ENCODE results near the gene GIMAP4.
"Not testable (repeated sequence)": the region's sequence is repeated elsewhere in the genome, so short reads cannot be mapped to it uniquely, and the experiment has no call there.

GIMAP4 gene

GRCh38 chr7:150567169-150567568 is at the start of gene GIMAP4:
Gene GIMAP4, plus strand, starts transcription at chr7:150567390. Its CDS starts 2,512 bp downstream, at chr7:150569902.
- intact Hi-C loops (cut with micrococcal nuclease), result loop anchor here (5.0 kb wide), 1 partner anchor 50 kb away; no protein-coding TSS in a partner anchor
- H3K27ac Mint-ChIP-seq, result peak within 1 kb of the TSS; percentile 87
- H3K27me3 Mint-ChIP-seq, result no peaks in the 10 kb centered on the region
- peak within 1 kb of the TSS; percentile 81 for H3K4me3 Mint-ChIP-seq
- peaks cover 1% of the 10 kb centered on the region for H3K9me3 Mint-ChIP-seq
- peaks cover 14% of the 10 kb centered on the region for H3K36me3 Mint-ChIP-seq (ENCODE audit: low read depth)
- peaks cover 40% of the 10 kb centered on the region for H3K4me1 Mint-ChIP-seq (ENCODE audit: low read depth)

DNA sequence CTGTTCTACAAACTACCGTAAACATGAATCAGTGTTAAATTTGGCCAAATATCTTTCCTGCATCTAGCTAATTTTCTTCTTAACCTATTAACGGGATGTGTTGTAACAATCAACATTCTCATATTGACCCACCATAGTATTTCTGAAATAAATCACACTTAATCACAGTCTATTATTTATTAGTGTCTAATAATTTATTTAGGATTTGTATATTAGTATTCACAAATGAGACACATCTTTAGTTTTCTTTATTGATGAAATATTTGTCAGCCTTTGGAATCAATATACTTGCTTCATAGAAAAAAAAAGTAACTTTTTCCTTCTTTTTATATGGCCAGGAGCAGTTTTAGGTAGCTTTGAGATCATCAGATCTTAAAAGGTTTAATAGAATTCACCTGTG is 47.9 kb upstream of the GIMAP4 start:
- Mint-ChIP-seq H3K4me1 (ENCODE audit: low read depth) (peaks cover 39% of the 10 kb centered on the region), H3K27me3 (no peaks in the 10 kb centered on the region), H3K36me3 (ENCODE audit: low read depth) (peaks cover 36% of the 10 kb centered on the region), H3K27ac (no peak overlapping the region), H3K9me3 (peaks cover 12% of the 10 kb centered on the region), H3K4me3 (no peak overlapping the region)
- intact Hi-C loops (cut with micrococcal nuclease), result loop anchor here (5.0 to 10.0 kb wide), 2 partner anchors 48 to 65 kb away; partner anchors contain the start of genes GIMAP4 and GIMAP8

DNA sequence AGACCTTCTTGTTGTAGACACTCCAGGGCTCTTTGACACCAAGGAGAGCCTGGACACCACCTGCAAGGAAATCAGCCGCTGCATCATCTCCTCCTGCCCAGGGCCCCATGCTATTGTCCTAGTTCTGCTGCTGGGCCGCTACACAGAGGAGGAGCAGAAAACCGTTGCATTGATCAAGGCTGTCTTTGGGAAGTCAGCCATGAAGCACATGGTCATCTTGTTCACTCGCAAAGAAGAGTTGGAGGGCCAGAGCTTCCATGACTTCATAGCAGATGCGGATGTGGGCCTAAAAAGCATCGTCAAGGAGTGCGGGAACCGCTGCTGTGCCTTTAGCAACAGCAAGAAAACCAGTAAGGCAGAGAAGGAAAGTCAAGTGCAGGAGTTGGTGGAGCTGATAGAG is 47.0 kb upstream of the GIMAP4 start:
- H3K4me1 Mint-ChIP-seq (ENCODE audit: low read depth), result peaks cover 36% of the 10 kb centered on the region
- intact Hi-C loops (cut with micrococcal nuclease), result no loop called here
- no peak overlapping the region for H3K4me3 Mint-ChIP-seq
- peaks cover 12% of the 10 kb centered on the region for H3K9me3 Mint-ChIP-seq
- H3K27me3 Mint-ChIP-seq, result no peaks in the 10 kb centered on the region
- H3K36me3 Mint-ChIP-seq (ENCODE audit: low read depth), result peaks cover 29% of the 10 kb centered on the region
- no peak overlapping the region for H3K27ac Mint-ChIP-seq

GRCh38 chr7:150522931-150523330 is 44.3 kb upstream of the GIMAP4 start:
- H3K27ac Mint-ChIP-seq; intact Hi-C loops (cut with micrococcal nuclease); H3K27me3 Mint-ChIP-seq; H3K4me3 Mint-ChIP-seq: not testable (repeated sequence)
- Mint-ChIP-seq H3K4me1 (ENCODE audit: low read depth) (peaks cover 28% of the 10 kb centered on the region), H3K36me3 (ENCODE audit: low read depth) (peaks cover 29% of the 10 kb centered on the region), H3K9me3 (peaks cover 21% of the 10 kb centered on the region)

GRCh38 chr7:150524018-150524417 is 43.2 kb upstream of the GIMAP4 start:
- no peak overlapping the region for H3K4me3 Mint-ChIP-seq
- H3K27me3 Mint-ChIP-seq, result no peaks in the 10 kb centered on the region
- peaks cover 32% of the 10 kb centered on the region for H3K36me3 Mint-ChIP-seq (ENCODE audit: low read depth)
- peaks cover 20% of the 10 kb centered on the region for H3K4me1 Mint-ChIP-seq (ENCODE audit: low read depth)
- H3K27ac Mint-ChIP-seq, result no peak overlapping the region
- intact Hi-C loops (cut with micrococcal nuclease), result no loop called here
- H3K9me3 Mint-ChIP-seq, result peaks cover 32% of the 10 kb centered on the region

DNA sequence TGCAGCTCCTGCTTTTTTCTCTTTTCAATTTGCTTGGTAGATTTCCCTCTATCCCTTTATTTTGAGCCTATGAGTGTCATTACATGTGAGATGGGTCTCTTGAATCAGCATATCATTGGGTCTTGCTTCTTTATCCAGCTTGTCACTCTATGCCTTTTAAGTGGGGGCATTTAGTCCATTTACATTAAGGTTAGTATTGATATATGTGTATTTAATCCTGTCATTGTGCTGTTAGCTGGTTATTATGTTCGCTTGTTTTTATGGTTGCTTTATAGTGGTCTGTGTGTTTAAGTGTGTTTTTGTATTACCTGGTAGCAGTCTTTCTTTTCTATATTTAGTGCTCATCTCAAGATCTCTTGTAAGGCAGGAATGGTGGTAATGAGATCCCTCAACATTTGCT is 35.5 kb upstream of the GIMAP4 start:
- Mint-ChIP-seq H3K9me3 (peaks cover 67% of the 10 kb centered on the region), H3K4me3 (no peak overlapping the region), H3K36me3 (ENCODE audit: low read depth) (peaks cover 15% of the 10 kb centered on the region), H3K27me3 (no peaks in the 10 kb centered on the region), H3K27ac (no peak overlapping the region), H3K4me1 (ENCODE audit: low read depth) (peaks cover 11% of the 10 kb centered on the region)
- intact Hi-C loops (cut with micrococcal nuclease), result no loop called here

- no peak overlapping the region for H3K4me3 Mint-ChIP-seq
- no peaks in the 10 kb centered on the region for H3K36me3 Mint-ChIP-seq (ENCODE audit: low read depth)
- no peaks in the 10 kb centered on the region for H3K27me3 Mint-ChIP-seq
- peaks cover 58% of the 10 kb centered on the region for H3K9me3 Mint-ChIP-seq
- intact Hi-C loops (cut with micrococcal nuclease), result no loop called here
- H3K27ac Mint-ChIP-seq, result no peak overlapping the region
- H3K4me1 Mint-ChIP-seq (ENCODE audit: low read depth), result peaks cover 5% of the 10 kb centered on the region
These were observed 28.9 kb upstream of the GIMAP4 start for GRCh38 chr7:150538259-150538658.

DNA sequence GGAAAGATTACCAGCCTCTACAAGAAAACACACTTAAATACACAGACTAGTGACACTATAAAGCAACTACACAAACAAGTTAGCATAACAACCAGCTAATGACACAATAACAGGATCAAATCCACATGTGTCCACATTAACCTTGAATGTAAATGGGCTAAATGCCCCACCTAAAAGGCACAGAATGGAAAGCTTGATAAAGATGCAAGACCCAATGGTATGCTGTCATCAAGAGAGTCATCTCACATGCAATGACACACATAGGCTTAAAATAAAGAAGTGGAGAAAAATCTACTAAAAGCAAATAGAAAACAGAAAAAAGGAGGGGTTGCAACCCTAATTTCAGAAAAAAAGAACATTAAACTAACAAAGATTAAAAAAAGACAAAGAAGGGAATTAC is 14.0 kb upstream of the GIMAP4 start:
- intact Hi-C loops (cut with micrococcal nuclease), result no loop called here
- H3K27ac Mint-ChIP-seq, result no peak overlapping the region

DNA sequence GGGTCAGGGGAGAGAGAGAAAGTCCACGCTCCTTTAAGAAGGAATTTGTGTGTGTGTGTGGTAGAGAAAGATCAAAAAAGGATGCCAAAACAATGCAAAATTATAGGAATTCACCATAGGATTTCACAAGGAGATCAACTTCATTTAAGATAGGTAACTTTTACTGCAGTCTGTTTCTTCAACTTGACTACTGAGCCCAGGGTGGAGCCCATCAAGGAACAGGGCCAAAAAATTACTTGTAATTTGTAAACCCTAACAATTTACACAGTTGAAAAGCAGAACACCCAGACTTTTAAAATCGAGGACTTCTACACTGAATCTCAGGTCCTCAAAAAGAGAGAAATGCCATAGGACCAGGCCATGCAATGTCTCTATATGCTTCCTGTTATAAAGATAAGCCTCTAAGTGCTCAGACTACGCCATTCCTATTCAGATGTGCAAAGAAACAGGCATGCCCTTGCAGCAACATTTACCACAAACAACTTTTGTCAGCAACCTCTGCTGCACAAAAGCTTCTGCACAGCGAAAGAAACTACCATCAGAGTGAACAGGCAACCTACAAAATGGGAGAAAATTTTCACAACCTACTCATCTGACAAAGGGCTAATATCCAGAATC is 10.6 kb upstream of the GIMAP4 start:
- intact Hi-C loops (cut with micrococcal nuclease), result no loop called here
- Mint-ChIP-seq H3K27me3 (no peaks in the 10 kb centered on the region), H3K27ac (peak overlapping the region; percentile 77)

More for the DNA sequence above, 14.0 kb upstream of the GIMAP4 start:
- H3K4me3 Mint-ChIP-seq, result no peak overlapping the region
- no peaks in the 10 kb centered on the region for H3K27me3 Mint-ChIP-seq
- H3K36me3 Mint-ChIP-seq (ENCODE audit: low read depth), result no peaks in the 10 kb centered on the region
- peaks cover 53% of the 10 kb centered on the region for H3K9me3 Mint-ChIP-seq
- peaks cover 22% of the 10 kb centered on the region for H3K4me1 Mint-ChIP-seq (ENCODE audit: low read depth)

GRCh38 chr7:150560486-150560885 is 6.7 kb upstream of the GIMAP4 start:
- intact Hi-C loops (cut with micrococcal nuclease), result no loop called here
- H3K27ac Mint-ChIP-seq, result no peak overlapping the region
- H3K4me1 Mint-ChIP-seq (ENCODE audit: low read depth), result peaks cover 11% of the 10 kb centered on the region
- no peak overlapping the region for H3K4me3 Mint-ChIP-seq
- H3K36me3 Mint-ChIP-seq (ENCODE audit: low read depth), result peaks cover 8% of the 10 kb centered on the region
- H3K27me3 Mint-ChIP-seq, result no peaks in the 10 kb centered on the region
- H3K9me3 Mint-ChIP-seq, result peaks cover 26% of the 10 kb centered on the region

More for the DNA sequence above, 10.6 kb upstream of the GIMAP4 start:
- peaks cover 8% of the 10 kb centered on the region for H3K36me3 Mint-ChIP-seq (ENCODE audit: low read depth)
- peaks cover 22% of the 10 kb centered on the region for H3K4me1 Mint-ChIP-seq (ENCODE audit: low read depth)
- peaks cover 48% of the 10 kb centered on the region for H3K9me3 Mint-ChIP-seq
- peak overlapping the region; percentile 13 for H3K4me3 Mint-ChIP-seq

DNA sequence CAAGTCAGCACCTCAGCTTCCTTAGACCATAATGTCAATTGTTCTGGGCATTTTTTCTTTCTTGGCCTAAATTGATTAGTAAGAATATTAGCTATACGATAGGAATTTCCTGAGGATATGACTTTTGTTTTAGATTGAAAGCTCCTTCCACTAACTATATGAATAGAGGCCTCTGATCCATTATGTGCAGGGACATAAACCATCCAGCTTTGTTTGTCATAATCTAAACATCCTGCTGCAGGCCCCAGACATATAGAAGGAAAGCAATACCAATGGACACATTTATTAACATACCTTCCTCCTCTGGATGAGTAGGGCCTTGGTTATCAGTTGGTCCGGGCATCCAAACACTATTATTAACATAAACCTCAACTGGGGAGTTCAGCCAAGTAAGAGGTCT is 4.3 kb upstream of the GIMAP4 start:
- intact Hi-C loops (cut with micrococcal nuclease), result no loop called here
- Mint-ChIP-seq H3K27me3 (no peaks in the 10 kb centered on the region), H3K9me3 (peaks cover 26% of the 10 kb centered on the region), H3K4me3 (no peak overlapping the region), H3K36me3 (ENCODE audit: low read depth) (peaks cover 8% of the 10 kb centered on the region), H3K4me1 (ENCODE audit: low read depth) (peaks cover 15% of the 10 kb centered on the region), H3K27ac (no peak overlapping the region)

DNA sequence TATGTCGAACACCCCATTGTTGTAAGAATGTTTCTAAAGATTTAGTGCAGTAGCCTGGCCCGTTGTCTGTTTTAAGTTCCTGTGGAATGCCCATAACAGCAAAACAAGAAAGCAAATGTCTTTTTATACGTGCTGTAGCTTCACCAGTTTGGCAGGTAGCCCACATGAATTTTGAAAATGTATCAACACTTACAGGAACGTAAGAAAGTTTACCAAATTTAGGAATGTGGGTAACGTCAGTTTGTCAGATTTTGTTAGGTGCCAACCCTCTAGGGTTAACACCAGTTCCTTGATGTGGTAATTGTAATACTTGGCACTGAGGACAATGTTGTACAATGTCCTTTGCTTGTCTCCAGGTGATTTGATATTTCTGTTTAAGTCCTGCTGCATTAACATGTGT is 3.2 kb upstream of the GIMAP4 start:
- H3K4me3 Mint-ChIP-seq, result no peak overlapping the region
- peaks cover 8% of the 10 kb centered on the region for H3K36me3 Mint-ChIP-seq (ENCODE audit: low read depth)
- intact Hi-C loops (cut with micrococcal nuclease), result no loop called here
- no peak overlapping the region for H3K27ac Mint-ChIP-seq
- peaks cover 26% of the 10 kb centered on the region for H3K9me3 Mint-ChIP-seq
- H3K27me3 Mint-ChIP-seq, result no peaks in the 10 kb centered on the region
- H3K4me1 Mint-ChIP-seq (ENCODE audit: low read depth), result peaks cover 23% of the 10 kb centered on the region

- Mint-ChIP-seq H3K27me3 (no peaks in the 10 kb centered on the region), H3K9me3 (peaks cover 25% of the 10 kb centered on the region), H3K4me1 (ENCODE audit: low read depth) (peaks cover 28% of the 10 kb centered on the region), H3K27ac (no peak overlapping the region), H3K36me3 (ENCODE audit: low read depth) (peaks cover 8% of the 10 kb centered on the region), H3K4me3 (no peak overlapping the region)
- intact Hi-C loops (cut with micrococcal nuclease), result no loop called here
These were observed 2.6 kb upstream of the GIMAP4 start for GRCh38 chr7:150564566-150564965.

GRCh38 chr7:150565239-150565638 is 2.0 kb upstream of the GIMAP4 start:
- Mint-ChIP-seq H3K9me3 (peaks cover 18% of the 10 kb centered on the region), H3K4me3 (no peak overlapping the region), H3K4me1 (ENCODE audit: low read depth) (peaks cover 35% of the 10 kb centered on the region), H3K36me3 (ENCODE audit: low read depth) (peaks cover 2% of the 10 kb centered on the region), H3K27ac (no peak overlapping the region), H3K27me3 (no peaks in the 10 kb centered on the region)
- intact Hi-C loops (cut with micrococcal nuclease), result loop anchor here (5.0 kb wide), 1 partner anchor 48 kb away; no protein-coding TSS in a partner anchor

- intact Hi-C loops (cut with micrococcal nuclease), result loop anchor here (5.0 kb wide), 1 partner anchor 49 kb away; no protein-coding TSS in a partner anchor
These were observed 1.1 kb upstream of the GIMAP4 start for GRCh38 chr7:150566123-150566522.

More at GRCh38 chr7:150566123-150566522, 1.1 kb upstream of the GIMAP4 start:
- Mint-ChIP-seq H3K4me1 (ENCODE audit: low read depth) (peaks cover 40% of the 10 kb centered on the region), H3K27ac (no peak overlapping the region), H3K9me3 (peaks cover 9% of the 10 kb centered on the region), H3K27me3 (no peaks in the 10 kb centered on the region), H3K36me3 (ENCODE audit: low read depth) (peaks cover 4% of the 10 kb centered on the region), H3K4me3 (no peak overlapping the region)
